HG02885 (cell line): ENCODE measurements around the gene MT1A.

ENCODE experiments used
- ATAC-seq: cut with Tn5 transposase; IDR thresholded peaks from one replicate; pipeline ENCODE4 v1.9.1; 2021; ENCODE audit warnings: mild to moderate bottlenecking; ENCODE audit not compliant: unreplicated experiment, poor library complexity

The MT1A gene

DNA sequence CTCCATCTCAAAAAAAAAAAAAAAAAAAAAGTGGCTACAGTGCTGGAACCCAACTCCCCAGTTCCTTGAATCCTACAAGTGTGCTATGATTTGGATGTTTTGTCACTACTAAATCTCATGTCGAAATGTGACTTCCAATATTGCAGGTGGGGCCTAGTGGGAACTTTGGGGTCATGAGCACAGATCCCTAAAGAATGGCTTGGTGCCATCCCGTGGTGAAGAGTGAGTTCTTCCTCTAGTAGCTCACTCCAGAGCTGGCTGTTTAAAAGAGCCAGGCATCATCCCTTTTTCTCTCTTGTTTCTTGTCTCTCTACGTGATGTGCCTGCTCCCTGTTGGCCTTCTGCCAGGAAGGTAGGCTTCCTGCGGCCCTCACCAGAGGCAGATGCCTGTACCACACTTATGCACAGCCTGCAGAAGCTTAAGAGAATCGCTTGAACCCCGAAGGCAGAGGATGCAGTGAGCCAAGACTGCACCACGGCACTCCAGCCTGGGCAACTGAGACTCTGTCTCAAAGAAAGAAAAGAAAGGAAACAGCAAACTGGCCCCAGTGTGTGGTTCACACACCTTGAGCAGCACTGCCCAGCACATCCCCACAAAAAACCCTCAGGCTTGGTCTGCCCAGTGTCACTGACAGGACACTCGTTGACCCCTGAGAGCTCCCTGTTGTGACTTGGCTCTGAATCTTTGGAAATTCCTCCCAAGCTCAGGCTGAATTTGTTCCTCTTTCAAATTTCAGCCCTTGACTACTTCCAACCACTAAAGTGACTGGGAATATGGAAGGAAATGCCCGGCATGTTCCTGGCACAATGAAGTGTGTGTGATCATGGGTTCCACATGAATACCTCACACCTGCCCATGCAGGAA lies 9.7 kb upstream of the MT1A start:
- no peak for ATAC-seq

- ATAC-seq = no peak
These were observed 8.9 kb upstream of the MT1A start for GRCh38 chr16:56629531-56629930.

- peak; percentile 89 for ATAC-seq
These were observed 8.3 kb upstream of the MT1A start for GRCh38 chr16:56630134-56630533.

DNA sequence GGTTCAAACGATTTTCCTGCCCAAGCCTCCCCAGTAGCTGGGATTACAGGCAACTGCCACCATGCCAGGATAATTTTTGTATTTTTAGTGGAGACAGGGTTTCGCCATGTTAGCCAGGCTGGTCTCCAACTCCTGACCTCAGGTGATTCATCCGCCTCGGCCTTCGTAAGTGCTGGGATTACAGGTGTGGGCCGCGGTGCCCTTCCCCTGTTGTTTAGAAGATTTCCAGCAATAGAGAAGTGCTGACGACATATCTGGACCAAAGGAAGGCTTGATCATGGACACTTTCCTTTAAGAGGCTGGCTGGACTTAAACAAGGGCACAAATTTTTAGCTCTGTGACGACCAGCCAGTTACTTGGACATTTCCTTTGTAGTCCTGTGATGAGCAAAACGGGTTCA lies 7.3 kb upstream of the MT1A start:
- no peak for ATAC-seq

DNA sequence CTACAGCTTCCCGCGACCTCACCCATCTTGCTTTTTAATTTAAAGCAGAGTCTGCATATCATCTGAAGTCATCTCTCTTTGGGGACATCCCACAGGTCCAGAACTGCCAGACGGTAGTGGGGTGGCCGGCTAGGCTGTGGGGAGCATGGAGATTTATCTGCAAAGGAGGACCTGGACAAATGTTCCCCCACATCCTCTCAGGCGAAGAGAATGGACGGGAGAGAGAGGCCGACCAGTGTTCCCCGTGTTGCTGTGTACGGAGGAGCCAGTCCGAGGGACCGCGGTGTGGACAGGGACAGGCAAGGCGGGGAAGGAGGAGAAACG lies 6.7 kb upstream of the MT1A start:
- no peak for ATAC-seq

- no peak for ATAC-seq
These were observed 6.2 kb upstream of the MT1A start, which contains the start of gene MT1M for GRCh38 chr16:56632156-56632847. Gene MT1M, plus strand, starts transcription at chr16:56632659. Its CDS starts 73 bp downstream, at chr16:56632732.

GRCh38 chr16:56632848-56633365 lies 5.6 kb upstream of the MT1A start:
- ATAC-seq = no peak

- ATAC-seq = no peak
These were observed 4.9 kb upstream of the MT1A start for GRCh38 chr16:56633535-56633934.

DNA sequence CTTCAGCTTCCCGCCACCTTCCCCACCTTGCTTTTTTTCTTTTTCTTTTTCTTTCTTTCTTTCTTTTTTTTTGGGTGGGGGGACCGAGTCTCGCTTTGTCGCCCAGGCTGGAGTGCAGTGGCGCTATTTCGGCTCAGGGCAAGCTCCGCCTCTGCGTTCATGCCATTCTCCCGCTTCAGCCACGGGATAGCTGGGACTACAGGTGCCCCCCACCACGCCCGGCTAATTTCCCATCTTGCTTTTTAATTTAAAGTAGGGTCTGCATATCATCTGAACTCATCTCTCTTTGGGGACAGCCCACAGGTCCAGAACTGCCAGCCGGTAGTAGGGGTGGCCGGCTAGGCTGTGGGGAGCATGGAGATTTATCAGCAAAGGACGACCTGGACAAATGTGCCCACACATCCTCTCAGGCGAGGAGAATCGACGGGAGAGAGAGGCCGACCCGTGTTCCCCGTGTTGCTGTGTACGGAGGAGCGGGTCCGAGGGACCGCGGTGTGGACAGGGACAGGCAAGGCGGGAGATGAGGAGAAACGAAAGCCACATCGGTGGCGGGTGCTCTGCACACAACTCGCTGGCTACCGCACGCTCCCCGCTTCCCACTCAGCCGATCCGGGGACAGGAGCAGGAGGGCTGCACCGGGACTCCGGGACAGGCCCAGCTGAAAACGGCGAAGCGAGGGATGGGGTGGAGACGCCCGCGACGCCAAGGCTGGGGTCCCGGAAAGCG lies 3.6 kb upstream of the MT1A start:
- ATAC-seq = no peak

- no peak for ATAC-seq
These were observed 3.0 kb upstream of the MT1A start for GRCh38 chr16:56635441-56635967.

GRCh38 chr16:56636616-56637413 lies 1.7 kb upstream of the MT1A start:
- ATAC-seq = no peak

DNA sequence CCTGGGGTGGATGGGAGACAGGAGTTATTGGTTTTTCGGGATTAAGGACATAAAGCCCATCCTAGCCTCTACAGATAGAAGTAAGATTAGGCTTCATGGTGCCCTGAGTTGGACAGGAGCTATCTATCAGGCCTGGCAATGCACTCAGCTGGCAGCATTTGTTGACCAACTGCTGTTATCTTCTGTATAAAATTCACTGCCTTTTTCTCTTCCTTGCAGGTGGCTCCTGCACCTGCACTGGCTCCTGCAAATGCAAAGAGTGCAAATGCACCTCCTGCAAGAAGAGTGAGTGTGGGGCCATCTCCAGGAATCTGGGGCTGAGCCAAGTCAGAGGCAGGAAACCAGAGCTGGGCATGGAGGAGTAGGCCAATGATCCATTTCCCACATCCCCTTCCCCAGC lies 579 bp downstream of the MT1A start:
- ATAC-seq = no peak

DNA sequence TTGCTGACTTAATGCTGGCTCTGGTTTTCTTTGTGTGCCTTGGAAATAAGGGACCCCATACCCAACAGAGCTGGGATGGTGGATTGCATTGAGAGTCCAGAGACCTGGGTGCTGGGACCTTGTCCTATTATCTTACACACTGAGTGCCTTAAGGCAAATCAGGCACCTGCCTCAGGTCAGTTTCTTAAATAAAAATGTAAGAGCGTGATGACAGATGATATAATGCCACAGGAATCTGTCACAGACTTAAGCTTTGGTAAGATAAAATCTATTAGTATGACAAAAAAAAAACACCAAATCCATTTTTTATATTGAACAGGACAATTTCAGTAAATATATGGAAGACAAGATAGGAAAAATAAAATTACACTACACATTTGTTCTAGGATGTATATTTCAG lies 1.6 kb downstream of the MT1A start:
- no peak for ATAC-seq

GRCh38 chr16:56641166-56641565 lies 2.7 kb downstream of the MT1A start:
- ATAC-seq = no peak

DNA sequence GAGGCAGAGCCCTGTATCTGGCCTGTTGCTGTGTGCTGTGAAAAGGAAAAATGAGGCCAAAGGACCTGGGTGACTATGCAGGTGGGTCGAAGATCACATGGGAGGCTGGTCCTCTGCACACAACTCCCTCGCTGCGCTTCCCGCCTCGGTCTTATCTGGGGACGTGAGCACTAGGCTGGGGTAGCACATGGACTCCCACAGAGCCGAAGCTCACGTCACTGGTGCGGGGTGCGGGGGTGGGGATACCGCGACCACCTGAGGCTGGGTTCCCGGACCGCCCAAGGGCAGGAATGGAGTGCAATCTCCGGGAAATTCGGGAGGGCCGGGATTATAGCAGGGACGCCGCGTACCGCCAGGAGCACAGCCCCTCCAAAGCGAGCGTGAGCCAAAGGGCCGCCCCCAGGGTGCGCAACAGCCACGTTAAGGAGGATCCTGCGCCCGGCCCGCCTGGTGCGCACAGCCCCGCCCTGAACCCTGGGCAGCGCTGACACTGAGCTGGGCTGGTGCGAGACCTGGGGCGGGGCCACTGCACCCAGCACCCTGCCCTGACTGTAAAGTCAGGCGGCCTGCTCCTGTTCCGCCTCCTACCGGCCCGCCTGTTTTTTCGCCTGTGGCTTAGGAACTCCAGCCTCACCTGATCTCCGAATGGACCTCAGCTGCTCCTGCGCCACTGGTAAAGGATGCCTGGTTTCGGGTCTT lies 4.8 kb downstream of the MT1A start:
- ATAC-seq = no peak

DNA sequence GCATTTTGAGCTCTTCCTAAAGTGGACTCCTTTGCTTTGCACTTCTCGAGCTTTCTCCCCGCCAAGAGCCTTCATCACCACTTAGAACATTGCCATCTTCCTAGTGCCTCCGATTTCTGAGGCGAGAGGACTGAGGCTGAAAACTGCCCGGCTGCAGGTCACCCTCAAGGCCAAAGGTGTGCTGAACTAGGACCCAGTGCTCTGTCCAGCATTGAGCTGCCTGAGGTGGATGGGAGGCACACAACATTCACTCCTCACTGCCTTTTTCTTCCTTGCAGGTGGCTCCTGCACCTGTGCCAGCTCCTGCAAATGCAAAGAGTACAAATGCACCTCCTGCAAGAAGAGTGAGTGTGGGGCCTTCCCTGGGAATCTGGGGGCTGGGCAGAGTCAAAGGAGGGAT lies 5.4 kb downstream of the MT1A start:
- no peak for ATAC-seq

- ATAC-seq = no peak
These were observed 6.8 kb downstream of the MT1A start for GRCh38 chr16:56645311-56645710.

DNA sequence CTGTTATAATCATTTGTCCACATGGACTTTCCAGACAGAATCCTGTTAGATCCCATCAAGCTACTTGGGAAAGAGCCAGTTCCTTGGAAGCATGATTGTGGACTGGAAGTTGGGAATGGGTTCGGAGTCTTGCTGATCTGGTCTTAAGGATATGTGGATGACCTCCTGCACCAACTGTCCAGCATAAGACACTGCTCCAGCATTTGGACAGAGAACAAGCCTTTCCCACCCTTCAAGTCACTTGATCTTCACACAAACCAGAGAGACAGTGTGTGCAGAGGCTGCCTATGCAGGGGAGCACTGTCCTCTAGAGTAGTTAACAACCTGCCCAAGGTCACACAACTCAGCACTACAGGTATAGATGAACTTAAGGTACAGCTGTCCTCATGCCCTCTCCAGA lies 7.4 kb downstream of the MT1A start:
- no peak for ATAC-seq

GRCh38 chr16:56647641-56648431 lies 9.4 kb downstream of the MT1A start:
- ATAC-seq = no peak
